Measurements from ENCODE around the gene HAND2. TPM values are rescaled to one million over a fixed set of nuclear protein-coding genes. Genes with fewer than 3 reads are reported as not detected.

The HAND2 gene
- total RNA-seq, 1 experiment from 2014 or later: 0.31 TPM

DNA sequence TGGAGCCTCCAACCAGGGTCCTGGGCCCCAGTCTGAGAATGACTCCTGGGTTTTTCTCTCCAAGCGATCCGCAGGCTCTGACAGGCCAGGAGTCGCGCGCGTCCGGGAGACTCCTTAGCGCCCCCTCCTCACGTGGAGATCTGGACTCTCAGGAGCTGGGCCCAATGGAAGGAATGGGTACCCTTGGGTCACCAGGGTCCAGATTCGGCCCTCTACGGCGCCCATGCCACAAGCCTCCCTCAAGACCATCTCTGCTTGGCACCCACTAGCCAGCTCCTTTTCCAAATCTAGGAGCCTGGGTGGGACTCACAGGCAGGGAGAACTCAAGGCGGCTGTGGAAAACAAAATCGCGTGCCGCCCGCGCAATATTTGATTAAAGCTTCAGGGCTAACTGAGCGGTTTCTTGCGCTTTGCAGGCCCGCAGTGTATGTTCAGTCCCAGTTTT lies 7.1 kb downstream of the HAND2 start:
- Histone ChIP-seq H3K27ac (ENCODE audit: low read length) (no peak overlapping the region), H3K36me3 (ENCODE audit: control insufficient read depth, insufficient read depth, low read length) (no peaks in the 10 kb centered on the region), H3K27me3 (ENCODE audit: control insufficient read depth, insufficient read depth, low read length) (no peaks in the 10 kb centered on the region), H3K9me3 (ENCODE audit: control insufficient read depth, insufficient read depth, low read depth, low read length) (no peaks in the 10 kb centered on the region), H3K4me3 (ENCODE audit: low read depth in 2 of 2, low read length in 2 of 2) (peak overlapping the region in 1 of 2 experiments; percentile 34; a peak in 1 of 4 replicates), H3K4me1 (ENCODE audit: control insufficient read depth, insufficient read depth, low read length) (no peaks in the 10 kb centered on the region)
- ChIA-PET CTCF (interaction anchor here (0.7 kb wide), 1 partner anchor 630 kb away, joined by 7 read pairs; no protein-coding TSS in a partner anchor), POLR2A (no interaction called here)
- no TSS peak for BruUV-seq (replicated peaks)
- DNase-seq (ENCODE audit: low read depth, low spot score): no peak
- in situ Hi-C loops (cut with HindIII; ENCODE audit: low pct_unique_long_range_greater_than_20kb, low sequenced_read_pairs): no loop called here
- TF ChIP-seq SIN3A (IDR thresholded peaks at IDR 0.05; ENCODE audit: borderline replicate concordance, insufficient read depth, low read depth, low read length): no peak
- intact Hi-C loops (cut with micrococcal nuclease; ENCODE audit: unreplicated experiment): no loop called here
- no peak for ATAC-seq

- Histone ChIP-seq H3K4me1 (ENCODE audit: control insufficient read depth, insufficient read depth, low read length) (no peaks in the 10 kb centered on the region), H3K4me3 (ENCODE audit: low read depth in 2 of 2, low read length in 2 of 2) (peak overlapping the region; percentile 34 to 48), H3K36me3 (ENCODE audit: control insufficient read depth, insufficient read depth, low read length) (no peaks in the 10 kb centered on the region), H3K27ac (ENCODE audit: low read length) (no peak overlapping the region), H3K9me3 (ENCODE audit: control insufficient read depth, insufficient read depth, low read depth, low read length) (no peaks in the 10 kb centered on the region), H3K27me3 (ENCODE audit: control insufficient read depth, insufficient read depth, low read length) (no peaks in the 10 kb centered on the region)
- CTCF ChIA-PET: no interaction called here
- TF ChIP-seq TCF7L2 (IDR thresholded peaks at IDR 0.05; ENCODE audit: low read depth, low read length) (no peak), SIN3A (IDR thresholded peaks at IDR 0.05; ENCODE audit: borderline replicate concordance, insufficient read depth, low read depth, low read length) (no peak), POLR2AphosphoS5 (IDR thresholded peaks at IDR 0.05; ENCODE audit: low read depth, low read length) (no peak)
- TF ChIP-seq, protein P1, sequence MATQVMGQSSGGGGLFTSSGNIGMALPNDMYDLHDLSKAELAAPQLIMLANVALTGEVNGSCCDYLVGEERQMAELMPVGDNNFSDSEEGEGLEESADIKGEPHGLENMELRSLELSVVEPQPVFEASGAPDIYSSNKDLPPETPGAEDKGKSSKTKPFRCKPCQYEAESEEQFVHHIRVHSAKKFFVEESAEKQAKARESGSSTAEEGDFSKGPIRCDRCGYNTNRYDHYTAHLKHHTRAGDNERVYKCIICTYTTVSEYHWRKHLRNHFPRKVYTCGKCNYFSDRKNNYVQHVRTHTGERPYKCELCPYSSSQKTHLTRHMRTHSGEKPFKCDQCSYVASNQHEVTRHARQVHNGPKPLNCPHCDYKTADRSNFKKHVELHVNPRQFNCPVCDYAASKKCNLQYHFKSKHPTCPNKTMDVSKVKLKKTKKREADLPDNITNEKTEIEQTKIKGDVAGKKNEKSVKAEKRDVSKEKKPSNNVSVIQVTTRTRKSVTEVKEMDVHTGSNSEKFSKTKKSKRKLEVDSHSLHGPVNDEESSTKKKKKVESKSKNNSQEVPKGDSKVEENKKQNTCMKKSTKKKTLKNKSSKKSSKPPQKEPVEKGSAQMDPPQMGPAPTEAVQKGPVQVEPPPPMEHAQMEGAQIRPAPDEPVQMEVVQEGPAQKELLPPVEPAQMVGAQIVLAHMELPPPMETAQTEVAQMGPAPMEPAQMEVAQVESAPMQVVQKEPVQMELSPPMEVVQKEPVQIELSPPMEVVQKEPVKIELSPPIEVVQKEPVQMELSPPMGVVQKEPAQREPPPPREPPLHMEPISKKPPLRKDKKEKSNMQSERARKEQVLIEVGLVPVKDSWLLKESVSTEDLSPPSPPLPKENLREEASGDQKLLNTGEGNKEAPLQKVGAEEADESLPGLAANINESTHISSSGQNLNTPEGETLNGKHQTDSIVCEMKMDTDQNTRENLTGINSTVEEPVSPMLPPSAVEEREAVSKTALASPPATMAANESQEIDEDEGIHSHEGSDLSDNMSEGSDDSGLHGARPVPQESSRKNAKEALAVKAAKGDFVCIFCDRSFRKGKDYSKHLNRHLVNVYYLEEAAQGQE (IDR thresholded peaks at IDR 0.05; ENCODE audit: insufficient read depth in 1 of 2, low read depth in 2 of 2, low read length in 1 of 2): no peak
- TF ChIP-seq, protein P2, sequence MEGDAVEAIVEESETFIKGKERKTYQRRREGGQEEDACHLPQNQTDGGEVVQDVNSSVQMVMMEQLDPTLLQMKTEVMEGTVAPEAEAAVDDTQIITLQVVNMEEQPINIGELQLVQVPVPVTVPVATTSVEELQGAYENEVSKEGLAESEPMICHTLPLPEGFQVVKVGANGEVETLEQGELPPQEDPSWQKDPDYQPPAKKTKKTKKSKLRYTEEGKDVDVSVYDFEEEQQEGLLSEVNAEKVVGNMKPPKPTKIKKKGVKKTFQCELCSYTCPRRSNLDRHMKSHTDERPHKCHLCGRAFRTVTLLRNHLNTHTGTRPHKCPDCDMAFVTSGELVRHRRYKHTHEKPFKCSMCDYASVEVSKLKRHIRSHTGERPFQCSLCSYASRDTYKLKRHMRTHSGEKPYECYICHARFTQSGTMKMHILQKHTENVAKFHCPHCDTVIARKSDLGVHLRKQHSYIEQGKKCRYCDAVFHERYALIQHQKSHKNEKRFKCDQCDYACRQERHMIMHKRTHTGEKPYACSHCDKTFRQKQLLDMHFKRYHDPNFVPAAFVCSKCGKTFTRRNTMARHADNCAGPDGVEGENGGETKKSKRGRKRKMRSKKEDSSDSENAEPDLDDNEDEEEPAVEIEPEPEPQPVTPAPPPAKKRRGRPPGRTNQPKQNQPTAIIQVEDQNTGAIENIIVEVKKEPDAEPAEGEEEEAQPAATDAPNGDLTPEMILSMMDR (IDR thresholded peaks at IDR 0.05): no peak
- BruUV-seq (replicated peaks): no TSS peak
- POLR2A ChIA-PET: no interaction called here
- DNase-seq (ENCODE audit: low read depth, low spot score) (no peak), ATAC-seq (peak; percentile 88)
- intact Hi-C loops (cut with micrococcal nuclease; ENCODE audit: unreplicated experiment): no loop called here
- in situ Hi-C loops (cut with HindIII; ENCODE audit: low pct_unique_long_range_greater_than_20kb, low sequenced_read_pairs): no loop called here
Measured at GRCh38 chr4:173522160-173522950, 7.7 kb downstream of the HAND2 start.
